ENCODE results near the gene SPAG16. TPM values are rescaled to one million over a fixed set of nuclear protein-coding genes. Genes with fewer than 3 reads are reported as not detected.

Gene SPAG16
- total RNA-seq, 1 experiment from 2014 or later, result 0.30 TPM

GRCh38 chr2:214294426-214294825 lies 1010.2 kb downstream of the SPAG16 start:
- RAD21 ChIA-PET (ENCODE audit: low non-redundant PET in 1 of 2, low total read pairs in 2 of 2, uncharacterized antibody in 2 of 2, unreplicated experiment in 2 of 2), result no interaction called here
- no peak overlapping the region for H3K27ac ChIP-seq (ENCODE audit: low read depth, low read length)
- H4K20me1 ChIP-seq (ENCODE audit: insufficient read depth), result no peaks in the 10 kb centered on the region
- ATAC-seq (no peak), DNase-seq (ENCODE audit: low read depth, low spot score) (no peak)
- TF ChIP-seq JUND (IDR thresholded peaks at IDR 0.05) (no peak), YY1 (IDR thresholded peaks at IDR 0.05; ENCODE audit: extremely low read depth, insufficient replicate concordance, low read depth, low read length) (no peak), POLR2AphosphoS5 (IDR thresholded peaks at IDR 0.05; ENCODE audit: low read depth, low read length) (no peak), SIN3A (IDR thresholded peaks at IDR 0.05; ENCODE audit: low read depth) (no peak), ATF3 (IDR thresholded peaks at IDR 0.05) (no peak), POLR2A (IDR thresholded peaks at IDR 0.05; ENCODE audit: borderline replicate concordance, extremely low read depth, insufficient read depth, insufficient read length) (no peak), ZFX (IDR thresholded peaks at IDR 0.05) (no peak), SP1 (IDR thresholded peaks at IDR 0.05; ENCODE audit: low read depth) (no peak), EZH2 (IDR thresholded peaks at IDR 0.05) (no peak), ELF1 (IDR thresholded peaks at IDR 0.05; ENCODE audit: borderline replicate concordance, low read depth) (no peak), EZH2phosphoT487 (IDR thresholded peaks at IDR 0.05; ENCODE audit: borderline replicate concordance) (no peak), ZBTB33 (IDR thresholded peaks at IDR 0.05; ENCODE audit: extremely low read depth, insufficient replicate concordance, low read length) (no peak), TCF7L2 (IDR thresholded peaks at IDR 0.05; ENCODE audit: borderline replicate concordance, extremely low read depth, insufficient read depth, insufficient read length) (no peak), REST (IDR thresholded peaks at IDR 0.05; ENCODE audit: low read depth) (no peak), SRF (IDR thresholded peaks at IDR 0.05; ENCODE audit: low read depth) (no peak), ZNF274 (IDR thresholded peaks at IDR 0.05; ENCODE audit: low read depth, low read length) (no peak)
- H3K27me3 ChIP-seq (ENCODE audit: insufficient read depth, low read length), result no peaks in the 10 kb centered on the region
- H3K36me3 ChIP-seq (ENCODE audit: control insufficient read depth in 1 of 2, insufficient read depth in 2 of 2, low read length in 2 of 2), result no peaks in the 10 kb centered on the region
- H3K4me1 ChIP-seq (ENCODE audit: control insufficient read depth in 1 of 2, insufficient read depth in 2 of 2, low read length in 2 of 2), result no peaks in the 10 kb centered on the region
- no peaks in the 10 kb centered on the region for H3K9me3 ChIP-seq (ENCODE audit: control insufficient read depth in 1 of 2, insufficient read depth in 1 of 2, low read depth in 1 of 2, low read length in 2 of 2)
- H3K9ac ChIP-seq (ENCODE audit: low read length), result no peak overlapping the region
- H3K4me3 ChIP-seq (replicated peaks in 1 of 2; ENCODE audit: low read depth in 1 of 2, low read length in 2 of 2), result no peak overlapping the region
- H3K4me2 ChIP-seq (ENCODE audit: low read length), result no peak overlapping the region
- no peaks in the 10 kb centered on the region for H3K79me2 ChIP-seq (ENCODE audit: insufficient read depth, low read length)
- no peaks in the 10 kb centered on the region for H3K9me2 ChIP-seq (ENCODE audit: insufficient read depth)
- no TSS peak for BruUV-seq (replicated peaks)
- POLR2A ChIA-PET, result no interaction called here
- intact Hi-C loops (cut with micrococcal nuclease), result no loop called here
- H2AFZ ChIP-seq (ENCODE audit: low read depth, low read length, poor library complexity, severe bottlenecking), result no peak overlapping the region
- CTCF ChIA-PET, result no interaction called here
